HFF-Myc (cell line): Measurements from ENCODE around the gene SPINT2.
"Not testable (repeated sequence)": the region's sequence is repeated elsewhere in the genome, so short reads cannot be mapped to it uniquely, and the experiment has no call there.

ENCODE experiments used
- DNase-seq: peaks from one replicate; pipeline ENCODE4 v3.0.0-alpha.2; 2011; ENCODE audit warnings: low read depth; ENCODE audit errors: extremely low read depth
- H3K4me3 ChIP-seq: replicated peaks from 2 replicates; pipeline ENCODE4 v1.5.1; 2011; ENCODE audit warnings: low read depth, mild to moderate bottlenecking, control low read depth, low read length
- TF ChIP-seq, protein P1 (sequence below): IDR thresholded peaks from 2 replicates; pipeline ENCODE4 v1.5.1; 2012; ENCODE audit warnings: mild to moderate bottlenecking, low read depth, low read length, control low read depth; ENCODE audit errors: missing control alignments

SPINT2 gene

DNA sequence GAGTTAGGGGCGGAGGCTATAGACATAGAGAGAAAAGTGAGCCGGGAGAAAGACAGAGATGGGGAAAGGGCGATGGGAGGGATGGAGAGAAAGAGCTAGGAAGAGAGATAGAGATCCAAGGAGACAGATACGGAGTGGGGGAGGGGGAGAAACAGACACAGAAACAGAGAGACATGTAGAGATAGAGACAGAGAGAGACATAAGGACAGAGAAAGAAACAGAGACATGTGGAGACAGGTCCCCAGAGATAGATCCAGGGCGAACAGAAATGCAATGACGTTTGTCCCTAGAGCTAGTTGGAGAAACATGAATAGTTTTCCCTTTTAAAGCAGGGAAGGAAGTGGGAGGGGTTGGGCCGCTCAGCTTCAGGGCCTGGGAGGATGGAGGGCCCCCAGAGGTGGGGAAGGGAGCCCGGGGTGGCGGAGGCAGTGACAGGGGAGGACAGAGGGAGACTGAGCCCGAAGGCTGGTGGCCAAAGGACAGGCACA is 12.8 kb upstream of the SPINT2 start:
- no peak overlapping the region for H3K4me3 ChIP-seq
- TF ChIP-seq, protein P1, sequence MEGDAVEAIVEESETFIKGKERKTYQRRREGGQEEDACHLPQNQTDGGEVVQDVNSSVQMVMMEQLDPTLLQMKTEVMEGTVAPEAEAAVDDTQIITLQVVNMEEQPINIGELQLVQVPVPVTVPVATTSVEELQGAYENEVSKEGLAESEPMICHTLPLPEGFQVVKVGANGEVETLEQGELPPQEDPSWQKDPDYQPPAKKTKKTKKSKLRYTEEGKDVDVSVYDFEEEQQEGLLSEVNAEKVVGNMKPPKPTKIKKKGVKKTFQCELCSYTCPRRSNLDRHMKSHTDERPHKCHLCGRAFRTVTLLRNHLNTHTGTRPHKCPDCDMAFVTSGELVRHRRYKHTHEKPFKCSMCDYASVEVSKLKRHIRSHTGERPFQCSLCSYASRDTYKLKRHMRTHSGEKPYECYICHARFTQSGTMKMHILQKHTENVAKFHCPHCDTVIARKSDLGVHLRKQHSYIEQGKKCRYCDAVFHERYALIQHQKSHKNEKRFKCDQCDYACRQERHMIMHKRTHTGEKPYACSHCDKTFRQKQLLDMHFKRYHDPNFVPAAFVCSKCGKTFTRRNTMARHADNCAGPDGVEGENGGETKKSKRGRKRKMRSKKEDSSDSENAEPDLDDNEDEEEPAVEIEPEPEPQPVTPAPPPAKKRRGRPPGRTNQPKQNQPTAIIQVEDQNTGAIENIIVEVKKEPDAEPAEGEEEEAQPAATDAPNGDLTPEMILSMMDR = no peak
- DNase-seq = no peak

DNA sequence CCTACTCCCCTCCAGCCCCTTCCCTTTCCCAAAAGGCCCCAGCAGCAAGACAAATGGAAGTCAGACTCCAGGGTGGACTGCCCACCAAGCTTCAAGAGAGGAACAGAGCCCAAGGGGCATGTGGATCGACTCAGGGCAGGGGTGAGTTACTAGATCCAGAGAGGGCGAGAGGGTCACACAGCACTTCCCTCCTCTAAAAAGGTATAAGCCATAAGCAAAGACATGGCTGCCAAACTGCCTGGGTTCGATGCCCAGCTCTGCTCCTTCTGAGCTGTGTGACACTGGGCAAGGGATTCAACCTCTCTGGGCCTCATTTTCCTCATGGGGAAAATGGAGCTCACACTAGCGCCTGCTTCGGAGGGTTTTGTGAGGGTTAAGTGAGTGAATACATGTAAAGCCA is 12.0 kb upstream of the SPINT2 start:
- no peak for DNase-seq
- H3K4me3 ChIP-seq = no peak overlapping the region
- TF ChIP-seq, protein P1 = no peak

GRCh38 chr19:38252941-38253691 is 11.3 kb upstream of the SPINT2 start:
- no peak overlapping the region for H3K4me3 ChIP-seq
- no peak for DNase-seq
- TF ChIP-seq, protein P1 = no peak

- DNase-seq = no peak
Measured at GRCh38 chr19:38253788-38254187, 10.6 kb upstream of the SPINT2 start.

GRCh38 chr19:38255383-38256014 is 8.9 kb upstream of the SPINT2 start:
- no peak for DNase-seq
- TF ChIP-seq, protein P1 = no peak
- H3K4me3 ChIP-seq = peak overlapping the region; percentile 15; the same call in 1 of the 2 replicates

More at GRCh38 chr19:38253788-38254187, 10.6 kb upstream of the SPINT2 start:
- TF ChIP-seq, protein P1 = no peak
- H3K4me3 ChIP-seq = no peak overlapping the region

- DNase-seq, H3K4me3 ChIP-seq: not testable (repeated sequence)
Measured at GRCh38 chr19:38261942-38262341, 2.4 kb upstream of the SPINT2 start.

GRCh38 chr19:38262585-38263268 is 1.6 kb upstream of the SPINT2 start:
- no peak overlapping the region for H3K4me3 ChIP-seq
- TF ChIP-seq, protein P1 = no peak
- no peak for DNase-seq
